ENCODE results near the gene ZDHHC13. TPM values are rescaled to one million over a fixed set of nuclear protein-coding genes. Genes with fewer than 3 reads are reported as not detected.

Gene ZDHHC13
- polyA plus RNA-seq, 1 donor (not counting 4 experiments of a cell fraction or from before 2014, with no cell fraction given), result 24.1 TPM

GRCh38 chr11:19094859-19095258 lies 22.1 kb upstream of the ZDHHC13 start:
- H3K79me2 ChIP-seq (ENCODE audit: control insufficient read depth, insufficient read depth, low read length), result no peaks in the 10 kb centered on the region
- H3K27me3 ChIP-seq (ENCODE audit: control insufficient read depth, extremely low read depth, insufficient read depth, low read length), result no peaks in the 10 kb centered on the region
- H3K9me3 ChIP-seq (ENCODE audit: control insufficient read depth, low read depth, low read length), result no peaks in the 10 kb centered on the region
- H4K20me1 ChIP-seq (ENCODE audit: control insufficient read depth, extremely low read depth, insufficient read depth, low read length), result no peaks in the 10 kb centered on the region
- H3K4me1 ChIP-seq (ENCODE audit: control insufficient read depth, extremely low read depth, insufficient read depth, low read length), result peaks cover 2% of the 10 kb centered on the region
- no peak overlapping the region for H2AFZ ChIP-seq (ENCODE audit: control insufficient read depth, low read length)
- dilution Hi-C loops (cut with MboI; ENCODE audit: extremely low pct_ligation_motif_present, low sequenced_read_pairs), result no loop called here
- H3K9me1 ChIP-seq (ENCODE audit: control insufficient read depth, extremely low read depth, insufficient read depth, low read length), result no peaks in the 10 kb centered on the region
- H3K4me3 ChIP-seq (ENCODE audit: control insufficient read depth in 2 of 3, extremely low read depth in 1 of 3, insufficient read depth in 2 of 3, low read depth in 1 of 3, low read length in 3 of 3), result no peak overlapping the region
- DNase-seq (ENCODE audit: low read depth, low spot score) (no peak), FAIRE-seq (no peak)
- TF ChIP-seq CTCF (optimal IDR thresholded peaks at IDR 0.05 in 1 of 3, IDR thresholded peaks at IDR 0.05 in 1 of 3, conservative IDR thresholded peaks at IDR 0.05 in 1 of 3; ENCODE audit: extremely low read depth in 1 of 3, insufficient read depth in 2 of 3, low read length in 3 of 3) (no peak), EZH2 (IDR thresholded peaks at IDR 0.05; ENCODE audit: low read length) (no peak)
- no peaks in the 10 kb centered on the region for H3K36me3 ChIP-seq (ENCODE audit: control insufficient read depth in 2 of 2, extremely low read depth in 1 of 2, insufficient read depth in 2 of 2, low read length in 2 of 2)
- H3K4me2 ChIP-seq (ENCODE audit: control insufficient read depth, extremely low read depth, insufficient read depth, low read depth, low read length), result no peak overlapping the region
- no peak overlapping the region for H3K9ac ChIP-seq (ENCODE audit: control insufficient read depth, extremely low read depth, insufficient read depth, low read length)
- no peak overlapping the region for H3K27ac ChIP-seq (ENCODE audit: control insufficient read depth, insufficient read depth, low read length)

DNA sequence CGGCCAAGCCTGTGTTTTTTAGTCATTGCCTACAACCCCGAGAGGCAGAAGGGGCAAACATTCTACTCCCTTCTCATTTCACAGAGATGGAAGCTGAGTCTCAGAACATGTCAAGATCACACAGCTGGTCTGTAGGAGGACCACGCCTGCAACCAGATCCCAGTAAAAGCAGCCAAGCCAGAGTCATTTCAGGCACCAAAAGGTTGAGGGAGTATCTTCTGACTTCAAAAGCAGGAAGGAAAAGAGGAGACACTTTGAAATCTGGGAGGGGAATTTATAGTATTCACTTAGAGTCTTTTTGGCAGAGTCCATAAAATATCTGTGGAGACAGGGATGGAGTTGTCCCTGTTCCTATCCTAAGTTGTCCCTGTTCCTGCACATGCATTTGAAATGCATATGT lies 17.9 kb upstream of the ZDHHC13 start:
- Histone ChIP-seq H3K4me1 (ENCODE audit: control insufficient read depth, extremely low read depth, insufficient read depth, low read length) (no peaks in the 10 kb centered on the region), H4K20me1 (ENCODE audit: control insufficient read depth, extremely low read depth, insufficient read depth, low read length) (no peaks in the 10 kb centered on the region), H3K9me3 (ENCODE audit: control insufficient read depth, low read depth, low read length) (no peaks in the 10 kb centered on the region), H3K9ac (ENCODE audit: control insufficient read depth, extremely low read depth, insufficient read depth, low read length) (no peak overlapping the region), H3K27me3 (ENCODE audit: control insufficient read depth, extremely low read depth, insufficient read depth, low read length) (no peaks in the 10 kb centered on the region), H2AFZ (ENCODE audit: control insufficient read depth, low read length) (no peak overlapping the region), H3K79me2 (ENCODE audit: control insufficient read depth, insufficient read depth, low read length) (no peaks in the 10 kb centered on the region), H3K9me1 (ENCODE audit: control insufficient read depth, extremely low read depth, insufficient read depth, low read length) (no peaks in the 10 kb centered on the region), H3K4me2 (ENCODE audit: control insufficient read depth, extremely low read depth, insufficient read depth, low read depth, low read length) (no peak overlapping the region), H3K36me3 (ENCODE audit: control insufficient read depth in 2 of 2, extremely low read depth in 1 of 2, insufficient read depth in 2 of 2, low read length in 2 of 2) (no peaks in the 10 kb centered on the region), H3K27ac (ENCODE audit: control insufficient read depth, insufficient read depth, low read length) (no peak overlapping the region), H3K4me3 (ENCODE audit: control insufficient read depth in 2 of 3, extremely low read depth in 1 of 3, insufficient read depth in 2 of 3, low read depth in 1 of 3, low read length in 3 of 3) (no peak overlapping the region)
- no peak for FAIRE-seq
- TF ChIP-seq CTCF (optimal IDR thresholded peaks at IDR 0.05 in 1 of 3, IDR thresholded peaks at IDR 0.05 in 1 of 3, conservative IDR thresholded peaks at IDR 0.05 in 1 of 3; ENCODE audit: extremely low read depth in 1 of 3, insufficient read depth in 2 of 3, low read length in 3 of 3), result no peak
- no peak for TF ChIP-seq EZH2 (IDR thresholded peaks at IDR 0.05; ENCODE audit: low read length)
- no peak for DNase-seq (ENCODE audit: low read depth, low spot score)
- dilution Hi-C loops (cut with MboI; ENCODE audit: extremely low pct_ligation_motif_present, low sequenced_read_pairs), result no loop called here
